HG03432 (cell line): Measurements from ENCODE around the gene ICAM3.
"Not testable (repeated sequence)": the region's sequence is repeated elsewhere in the genome, so short reads cannot be mapped to it uniquely, and the experiment has no call there.

ENCODE experiments used
- ATAC-seq: cut with Tn5 transposase; IDR thresholded peaks from one replicate; pipeline ENCODE4 v1.9.1; 2021; ENCODE audit warnings: mild to moderate bottlenecking, moderate library complexity; ENCODE audit not compliant: unreplicated experiment

Gene ICAM3

DNA sequence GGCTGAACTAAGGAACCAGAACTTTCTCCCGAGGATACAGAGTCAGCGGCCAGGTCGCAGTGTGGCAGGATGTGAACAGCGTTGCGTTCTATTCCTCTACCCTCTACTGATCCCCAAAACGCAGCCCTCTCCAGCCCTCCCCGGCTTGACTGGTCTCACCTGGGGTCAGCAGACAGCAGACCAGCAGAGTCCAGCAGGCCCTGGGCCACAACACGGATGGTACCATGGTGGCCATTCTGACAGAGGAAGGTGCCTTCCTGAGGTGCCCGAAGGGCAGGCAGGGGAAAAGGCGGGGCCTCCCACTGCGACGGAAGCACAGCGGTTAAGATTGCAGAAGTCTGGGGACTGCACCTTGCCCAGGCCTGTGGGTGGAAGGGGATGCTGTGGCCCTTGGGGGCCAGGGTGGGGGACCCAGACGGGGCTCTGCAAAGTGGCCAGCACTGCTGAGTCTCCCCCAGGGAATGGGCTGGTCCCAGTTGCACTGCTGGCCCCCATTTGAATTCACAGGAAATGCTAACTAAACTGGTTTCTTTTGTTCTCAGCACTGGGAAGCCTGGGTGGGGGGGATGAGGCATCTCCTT, at the start of gene ICAM3:
TSS of gene ICAM3 (minus strand) at position 245 of the 581 bp plus-strand sequence. CDS start at position 235, 10 bp downstream.
- peak; percentile 69 for ATAC-seq

- ATAC-seq, result no peak
Observed at GRCh38 chr19:10388957-10389356, 49.5 kb upstream of the ICAM3 start.

DNA sequence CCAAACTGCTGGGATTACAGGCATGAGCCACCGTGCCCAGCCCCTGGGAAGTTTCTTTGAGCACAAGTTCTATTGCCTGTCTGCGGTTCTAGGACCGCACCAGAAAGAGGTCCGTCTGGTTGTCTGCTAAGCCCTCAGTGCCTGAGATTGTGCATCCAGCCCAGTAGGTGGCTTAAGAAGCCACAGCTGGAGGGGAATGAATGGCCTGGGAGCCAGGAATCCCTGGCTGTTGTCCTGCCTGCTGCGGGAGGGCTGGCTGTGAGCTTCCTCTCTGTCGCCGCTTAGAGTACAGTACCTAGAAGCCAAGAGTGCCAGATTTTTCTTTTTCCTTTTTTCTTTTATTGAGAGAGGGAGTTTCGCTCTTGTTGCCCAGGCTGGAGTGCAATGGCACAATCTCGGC, 45.2 kb upstream of the ICAM3 start:
- no peak for ATAC-seq

- ATAC-seq, result not testable (repeated sequence)
Observed at GRCh38 chr19:10383223-10383499, 43.7 kb upstream of the ICAM3 start.

GRCh38 chr19:10380313-10381102, 41.1 kb upstream of the ICAM3 start, which contains the start of gene TYK2:
Gene TYK2 (minus strand): TSS chr19:10380572. CDS start chr19:10378406, 2,166 bp downstream.
- ATAC-seq, result peak; percentile 91

DNA sequence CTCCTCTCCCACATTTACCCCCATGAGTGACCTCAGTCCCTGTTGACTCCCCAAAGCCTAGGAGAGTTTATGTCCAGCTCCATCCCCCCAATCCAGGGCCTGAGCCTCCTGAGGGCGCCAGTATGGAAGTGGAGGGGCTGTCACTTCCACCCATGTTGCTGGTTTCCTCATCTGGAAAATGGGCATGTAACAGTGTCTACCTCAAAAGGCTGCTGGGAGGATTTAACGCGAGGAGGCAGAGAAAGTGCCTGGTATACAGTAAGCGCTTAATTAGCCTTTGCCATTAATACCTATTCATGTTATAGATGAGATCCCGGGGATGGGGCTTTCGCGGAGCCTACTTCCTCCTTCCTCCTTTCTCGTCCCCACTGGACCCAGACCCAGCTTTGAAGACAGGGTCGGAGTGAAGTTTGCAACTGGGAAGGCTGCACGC, 40.5 kb upstream of the ICAM3 start:
- ATAC-seq, result no peak

DNA sequence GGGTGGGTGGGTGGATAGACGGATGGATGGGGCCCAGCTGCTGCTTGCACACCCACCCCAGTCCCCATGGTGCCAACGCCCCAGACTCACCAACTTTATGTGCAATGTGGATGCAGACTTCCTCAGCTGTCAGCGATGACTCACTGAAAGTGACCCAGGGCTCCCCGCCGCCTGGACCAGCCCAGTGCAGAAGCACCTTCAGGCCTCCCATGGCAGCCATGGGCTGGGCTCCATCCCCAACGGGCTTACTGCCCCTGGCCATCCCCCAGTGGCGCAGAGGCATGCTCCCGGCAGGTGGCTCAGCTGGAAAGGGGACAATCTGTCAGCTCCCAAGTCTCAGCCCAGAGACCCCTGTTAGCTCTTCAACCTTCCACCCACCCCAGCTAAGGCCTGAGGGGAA, 38.7 kb upstream of the ICAM3 start:
- no peak for ATAC-seq

GRCh38 chr19:10377140-10377640, 37.8 kb upstream of the ICAM3 start:
- ATAC-seq, result not testable (repeated sequence)

- no peak for ATAC-seq
Observed at GRCh38 chr19:10374931-10375330, 35.5 kb upstream of the ICAM3 start.

DNA sequence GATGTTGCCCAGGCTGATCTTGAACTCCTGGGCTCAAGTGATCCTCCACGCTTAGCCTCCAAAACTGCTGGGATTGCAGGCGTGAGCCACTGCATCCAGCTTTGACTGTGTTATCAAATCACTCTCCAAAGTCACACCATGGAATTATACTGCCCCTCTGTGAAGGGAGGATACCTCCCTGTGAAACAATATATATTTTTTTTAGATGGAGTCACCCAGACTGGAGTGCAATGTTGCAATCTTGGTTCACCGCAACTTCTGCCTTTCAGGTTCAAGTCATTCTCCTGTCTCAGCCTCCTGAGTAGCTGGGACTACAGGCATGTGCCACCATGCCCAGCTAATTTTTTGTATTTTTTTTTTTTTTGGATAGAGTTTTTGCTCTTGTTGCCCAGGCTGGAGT, 33.3 kb upstream of the ICAM3 start:
- no peak for ATAC-seq

DNA sequence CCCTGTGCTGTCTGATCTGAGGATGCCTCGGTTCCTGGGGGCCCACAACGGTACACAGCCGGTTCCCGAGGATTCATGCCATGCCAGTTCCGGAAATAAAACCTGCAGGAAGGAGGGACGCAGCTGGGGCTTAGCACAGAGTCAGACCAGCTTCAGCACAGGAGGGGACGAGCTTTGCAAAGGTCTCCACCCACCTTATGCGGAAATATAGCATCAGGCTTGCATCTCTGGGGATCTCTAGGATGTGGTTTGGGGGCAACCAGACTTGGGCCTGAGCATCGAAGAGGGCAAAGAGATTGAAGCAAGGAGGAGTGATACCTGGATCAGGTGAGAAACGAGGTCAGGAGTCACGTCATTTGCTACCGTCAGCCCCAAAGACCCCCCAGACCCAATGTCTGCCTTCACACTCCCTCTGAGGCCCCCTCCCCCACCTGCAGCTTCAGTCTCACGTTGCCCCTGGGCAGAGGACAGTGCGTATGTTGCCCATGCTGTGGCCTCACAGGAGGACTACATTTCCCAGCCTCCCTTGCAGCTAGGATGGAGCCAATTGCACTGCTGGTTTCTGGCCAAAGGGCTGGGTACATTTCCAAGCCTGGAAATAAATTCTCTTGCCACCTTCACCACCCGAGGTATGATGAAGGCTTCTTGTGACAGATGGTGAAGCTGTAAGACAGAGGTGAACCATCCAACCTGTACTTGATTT, 28.8 kb upstream of the ICAM3 start:
- no peak for ATAC-seq

- not testable (repeated sequence) for ATAC-seq
Observed at GRCh38 chr19:10366950-10367512, 27.6 kb upstream of the ICAM3 start.

GRCh38 chr19:10365518-10365917, 26.1 kb upstream of the ICAM3 start:
- no peak for ATAC-seq

- no peak for ATAC-seq
Observed at GRCh38 chr19:10364644-10365043, 25.2 kb upstream of the ICAM3 start.

DNA sequence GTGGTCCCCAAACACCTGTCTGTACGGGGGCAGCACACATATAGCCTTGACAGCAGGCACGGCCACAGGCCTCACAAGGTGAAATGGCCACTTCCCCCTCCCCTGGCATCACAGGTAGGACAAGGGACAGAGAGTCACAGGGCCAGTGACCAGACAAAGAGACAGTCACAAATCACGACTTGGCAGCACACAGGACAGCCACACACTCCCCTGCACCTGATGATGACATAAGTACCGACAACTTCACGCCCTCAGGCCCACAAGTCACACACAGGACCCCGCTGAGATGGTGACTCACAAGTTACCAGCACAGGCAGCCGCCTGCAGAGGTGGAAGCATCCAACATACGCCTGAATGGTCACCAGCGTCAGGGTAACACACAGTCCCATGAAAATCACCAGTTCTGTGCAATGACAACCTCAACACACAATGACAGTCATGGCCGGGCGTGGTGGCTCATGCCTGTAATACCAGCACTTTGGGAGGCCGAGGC, 24.4 kb upstream of the ICAM3 start:
- no peak for ATAC-seq

DNA sequence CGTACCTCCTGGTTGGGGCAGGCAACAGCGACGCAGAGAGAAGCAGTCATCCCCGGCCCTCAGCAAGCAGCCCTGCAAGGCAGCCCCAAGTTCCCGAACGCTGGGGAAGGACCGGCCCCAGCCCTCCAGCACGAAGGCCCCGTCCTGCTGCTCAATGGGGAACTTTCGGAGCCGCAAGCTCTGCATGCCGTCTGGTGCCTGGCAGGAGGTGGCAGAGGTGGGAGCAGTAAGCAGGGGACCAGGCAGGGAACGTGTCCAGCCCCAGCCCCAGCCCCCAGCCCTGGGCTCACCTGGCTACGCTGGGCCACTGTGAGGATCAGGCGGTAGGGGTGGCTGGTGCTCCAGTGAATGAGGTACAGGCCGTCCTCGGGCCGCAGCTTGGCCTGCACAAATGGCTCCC, 22.8 kb upstream of the ICAM3 start:
- ATAC-seq, result no peak

- no peak for ATAC-seq
Observed at GRCh38 chr19:10361569-10362011, 22.2 kb upstream of the ICAM3 start.

- ATAC-seq, result no peak
Observed at GRCh38 chr19:10356431-10356830, 17.0 kb upstream of the ICAM3 start.

- ATAC-seq, result no peak
Observed at GRCh38 chr19:10353793-10354391, 14.5 kb upstream of the ICAM3 start.

DNA sequence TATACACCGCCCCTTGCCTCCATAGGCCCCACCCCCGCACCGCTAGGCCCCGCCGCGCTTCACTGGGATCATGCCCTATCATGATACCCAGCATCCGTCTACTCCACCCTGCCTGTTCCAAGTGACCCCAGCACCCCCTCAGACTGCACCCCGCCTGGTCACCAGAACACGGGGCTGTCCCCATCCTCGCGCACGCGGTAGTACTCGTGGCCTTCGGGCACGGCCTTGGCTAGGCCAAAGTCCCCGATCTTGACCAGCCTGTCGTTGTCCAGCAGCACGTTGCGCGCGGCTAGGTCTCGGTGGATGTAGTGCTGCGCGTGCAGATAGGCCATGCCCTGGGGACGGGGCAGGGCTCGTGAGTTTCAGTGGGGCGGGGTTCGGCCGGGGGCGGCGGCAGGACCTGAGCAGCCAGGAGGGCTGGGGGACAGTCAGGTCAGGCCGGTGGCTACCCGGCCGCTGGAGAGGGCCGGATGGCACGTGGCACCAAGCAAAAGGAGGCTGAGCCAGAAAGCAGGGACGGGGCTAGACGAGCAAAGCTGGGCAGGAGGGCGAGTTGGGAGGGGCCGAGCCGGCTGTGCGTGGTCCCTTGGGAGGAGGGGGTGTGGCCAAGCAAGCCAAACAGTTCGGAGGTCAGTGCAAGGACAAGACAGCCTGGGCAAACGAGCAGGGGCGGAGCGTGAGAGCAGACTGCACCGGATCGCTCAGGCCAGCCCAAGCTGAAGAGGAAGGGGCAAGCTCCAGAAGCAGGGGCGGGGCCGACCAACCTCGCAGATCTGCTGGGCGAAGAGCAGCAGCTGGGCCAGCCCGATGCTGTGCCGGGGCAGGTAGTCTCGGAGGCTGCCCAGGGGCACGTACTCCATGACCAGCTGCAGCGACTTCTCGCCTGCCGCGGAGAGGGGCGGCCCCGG, 13.6 kb upstream of the ICAM3 start:
- no peak for ATAC-seq
